GM21825 (cell line): ENCODE data around the gene CTSD.
"Not testable (repeated sequence)": the region's sequence is repeated elsewhere in the genome, so short reads cannot be mapped to it uniquely, and the experiment has no call there.

Source experiments
- ATAC-seq: cut with Tn5 transposase; IDR thresholded peaks from one replicate; pipeline ENCODE4 v1.9.1; 2021; ENCODE audit warnings: mild to moderate bottlenecking, moderate library complexity; ENCODE audit not compliant: unreplicated experiment

The CTSD gene

DNA sequence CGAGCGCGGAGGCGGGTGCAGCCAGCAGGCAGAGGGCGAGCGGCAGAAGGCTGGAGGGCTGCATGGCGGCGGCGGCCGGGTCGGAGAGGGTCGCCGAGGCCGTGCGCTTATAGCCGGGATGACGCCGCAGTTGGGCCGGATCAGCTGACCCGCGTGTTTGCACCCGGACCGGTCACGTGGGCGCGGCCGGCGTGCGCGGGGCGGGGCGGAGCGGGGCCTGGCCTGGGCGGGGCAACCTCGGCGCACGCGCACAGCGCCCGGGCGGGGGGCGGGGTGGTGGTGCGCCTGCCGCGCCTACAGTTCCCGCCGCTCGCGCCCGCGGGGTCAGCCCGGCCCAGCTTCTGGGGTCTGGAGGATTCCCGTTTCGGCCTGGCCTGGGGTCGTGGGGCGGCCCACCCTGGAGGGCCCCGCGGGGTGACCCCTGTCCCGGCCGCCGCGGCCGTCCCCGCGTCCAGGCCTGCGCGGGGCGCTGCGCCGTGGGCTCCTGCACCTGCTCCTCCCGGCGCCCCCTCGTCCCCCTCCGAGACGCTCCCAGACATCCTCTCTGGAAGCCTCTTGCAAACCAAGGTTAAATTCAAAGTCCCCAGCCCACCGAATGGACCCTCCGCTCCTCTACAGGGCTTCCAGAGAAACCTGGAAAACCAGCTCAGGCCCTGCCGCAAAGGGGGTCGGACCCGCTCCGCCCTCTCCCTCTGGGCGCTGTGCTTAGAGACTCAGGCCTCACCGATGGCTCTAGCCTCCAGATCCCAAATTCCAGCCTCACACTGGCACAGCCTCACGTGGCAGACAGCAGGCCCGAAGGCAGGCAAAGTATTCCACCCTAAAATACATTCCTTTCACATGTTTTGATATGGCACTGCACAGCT, at the start of gene CTSD:
Gene CTSD (minus strand): TSS at position 132 of the 866 bp plus-strand sequence. CDS start 68 bp downstream, at position 64.
- ATAC-seq, result peak; percentile 61

- not testable (repeated sequence) for ATAC-seq
Observed at GRCh38 chr11:1813356-1813755, 49.6 kb upstream of the CTSD start.

- no peak for ATAC-seq
Observed at GRCh38 chr11:1812801-1813200, 49.1 kb upstream of the CTSD start.

- ATAC-seq, result no peak
Observed at GRCh38 chr11:1812274-1812673, 48.5 kb upstream of the CTSD start.

GRCh38 chr11:1810761-1811160, 47.0 kb upstream of the CTSD start:
- ATAC-seq, result no peak

DNA sequence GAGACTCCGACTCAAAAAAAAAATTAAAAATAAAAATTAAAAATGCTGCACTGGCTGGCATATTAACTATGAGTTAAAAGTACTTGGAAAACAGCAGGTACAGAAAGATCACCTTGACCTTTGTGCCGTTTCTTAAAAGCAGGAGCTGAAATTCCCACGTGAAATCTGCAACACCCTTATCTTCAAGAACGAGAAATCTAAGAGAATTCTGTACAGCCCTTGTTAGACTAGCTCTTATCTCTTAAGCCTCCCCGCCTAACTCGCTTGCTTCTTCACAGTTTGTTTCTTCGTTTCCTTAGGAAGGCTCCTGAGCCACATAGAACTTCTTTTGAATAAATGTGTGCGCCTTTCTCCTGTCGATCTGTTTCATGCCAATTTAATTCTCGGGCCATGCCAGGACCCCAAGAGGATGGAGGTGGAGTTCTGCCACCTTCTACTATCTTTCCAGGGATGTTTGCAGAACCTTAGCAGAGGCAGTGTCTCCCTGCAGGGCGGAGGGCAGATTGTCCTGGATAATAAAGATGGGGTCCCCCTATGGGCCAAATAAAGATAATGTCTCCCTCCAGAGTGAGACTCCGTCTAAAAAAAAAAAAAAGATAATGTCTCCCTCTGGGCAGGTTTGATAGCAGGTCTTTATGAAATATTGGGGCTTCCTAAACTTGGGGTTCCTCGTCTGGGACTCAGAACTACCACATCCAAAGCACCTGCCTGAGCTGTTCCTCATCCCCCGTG, 43.7 kb upstream of the CTSD start:
- ATAC-seq, result no peak

GRCh38 chr11:1805525-1805924, 41.8 kb upstream of the CTSD start:
- no peak for ATAC-seq

DNA sequence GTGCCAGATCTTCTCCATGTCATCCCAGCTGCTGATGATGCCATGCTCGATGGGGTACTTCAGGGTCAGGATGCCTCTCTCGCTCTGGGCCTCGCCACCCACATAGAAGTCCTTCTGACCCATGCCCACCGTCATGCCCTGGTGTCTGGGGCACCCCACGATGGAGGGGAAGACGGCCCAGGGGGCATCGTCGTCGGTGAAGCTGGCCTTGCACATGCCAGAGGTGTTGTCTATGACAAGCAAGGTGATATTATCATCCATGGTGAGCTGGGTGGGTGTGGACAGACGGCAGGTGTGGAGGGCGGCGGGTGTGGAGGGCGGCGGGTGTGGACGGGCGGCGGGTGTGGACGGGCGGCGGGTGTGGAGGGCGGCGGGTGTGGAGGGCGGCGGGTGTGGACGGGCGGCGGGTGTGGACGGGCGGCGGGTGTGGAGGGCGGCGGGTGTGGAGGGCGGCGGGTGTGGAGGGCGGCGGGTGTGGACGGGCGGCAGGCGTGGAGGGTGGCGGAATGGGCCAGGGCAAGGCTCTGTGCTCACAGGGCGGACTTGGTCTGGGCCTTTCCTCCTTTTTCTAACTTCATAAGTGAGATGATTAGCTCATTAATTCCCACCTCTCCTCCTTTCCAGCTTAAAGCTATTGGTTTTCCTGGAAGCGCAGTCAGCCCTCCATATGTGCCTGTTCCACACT, 40.2 kb upstream of the CTSD start:
- not testable (repeated sequence) for ATAC-seq

DNA sequence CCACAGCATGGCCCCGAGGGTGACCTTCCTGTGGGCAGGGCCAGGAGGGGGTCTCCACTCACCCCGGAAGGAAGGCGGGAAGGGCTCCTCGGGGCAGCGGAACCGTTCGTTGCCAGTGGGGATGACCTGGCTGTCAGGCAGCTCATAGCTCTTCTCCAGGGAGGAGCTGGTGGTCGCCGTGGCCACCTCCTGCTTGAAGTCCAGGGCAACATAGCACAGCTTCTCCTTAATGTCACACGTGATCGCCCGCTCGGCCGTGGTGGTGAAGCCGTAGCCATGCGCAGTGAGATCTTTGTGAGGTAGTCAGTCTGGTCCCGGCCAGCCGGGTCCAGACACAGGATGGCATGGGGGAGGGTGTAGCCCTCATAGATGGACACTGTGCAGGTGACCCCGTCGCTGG, 39.5 kb upstream of the CTSD start:
- ATAC-seq, result no peak

DNA sequence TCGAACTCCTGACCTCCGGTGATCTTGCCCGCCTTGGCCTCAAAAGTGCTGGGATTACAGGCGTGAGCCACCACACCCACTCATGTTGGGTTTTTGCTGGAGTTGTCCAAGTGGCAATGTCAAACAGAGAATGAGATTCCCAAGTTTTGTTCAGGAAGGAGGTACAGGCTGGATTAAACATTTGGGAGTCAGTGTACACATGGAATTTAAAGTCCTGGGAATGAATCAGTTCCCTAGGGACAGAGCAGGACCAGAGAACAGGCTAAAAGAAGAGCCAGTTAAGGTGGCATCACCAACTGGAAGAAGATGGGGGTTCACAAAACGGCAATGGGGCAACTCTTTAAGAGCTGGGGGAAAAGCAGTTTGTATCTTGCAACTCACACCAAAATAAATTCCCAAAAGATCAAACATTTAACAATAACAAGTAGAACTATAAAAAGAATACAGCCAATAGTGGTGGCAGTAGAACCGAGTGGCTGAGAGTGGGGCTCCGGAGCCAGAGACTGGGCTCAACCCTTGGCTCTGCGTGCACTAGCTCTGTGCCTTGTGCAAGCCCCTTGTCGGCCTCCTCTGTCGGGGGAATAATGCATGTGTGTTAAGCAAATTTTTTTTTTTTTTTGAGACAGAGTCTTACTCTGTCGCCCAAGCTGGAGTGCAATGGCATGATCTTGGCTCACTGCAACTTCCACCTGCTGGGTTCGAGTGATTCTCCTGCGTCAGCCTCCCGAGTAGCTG, 33.8 kb upstream of the CTSD start:
- no peak for ATAC-seq

- ATAC-seq, result no peak
Observed at GRCh38 chr11:1796413-1797011, 32.8 kb upstream of the CTSD start.

DNA sequence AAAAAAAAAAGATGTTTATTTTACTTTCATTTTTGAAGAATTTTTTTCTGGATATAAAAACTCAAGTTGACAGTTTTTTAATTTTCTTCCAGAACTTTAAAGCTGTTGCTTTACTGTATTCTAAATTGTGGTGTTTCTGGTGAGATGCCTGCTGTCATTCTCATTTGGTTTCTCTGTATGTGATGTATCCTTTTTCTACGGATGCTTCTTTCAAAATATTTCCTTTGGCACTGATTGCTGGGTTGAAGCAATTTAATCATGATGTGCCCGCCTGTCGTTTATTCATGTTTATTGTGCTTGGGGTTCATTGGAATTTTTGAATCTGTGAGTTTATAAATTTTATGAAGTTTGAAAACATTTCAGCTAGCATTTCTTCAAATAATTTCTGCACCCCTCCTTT, 29.4 kb upstream of the CTSD start:
- ATAC-seq, result no peak

- no peak for ATAC-seq
Observed at GRCh38 chr11:1792461-1792860, 28.7 kb upstream of the CTSD start.

DNA sequence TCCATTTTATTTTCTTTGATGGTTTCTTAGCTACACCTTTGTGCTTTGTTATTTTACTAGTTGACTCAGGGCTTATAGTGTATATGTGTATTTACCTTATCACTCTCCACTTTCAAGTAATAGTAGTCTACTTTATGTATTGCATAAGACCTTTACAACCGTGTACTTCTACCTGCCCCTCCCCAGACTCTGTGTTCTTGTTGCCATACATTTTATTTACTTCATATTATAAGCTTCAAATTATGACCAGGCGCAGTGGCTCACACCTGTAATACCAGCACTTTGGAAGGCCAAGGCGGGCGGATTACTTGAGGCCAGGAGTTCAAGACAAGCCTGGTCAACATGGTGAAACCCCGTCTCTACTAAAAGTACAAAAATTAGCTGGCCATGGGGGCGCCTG, 28.2 kb upstream of the CTSD start:
- ATAC-seq, result no peak

GRCh38 chr11:1786466-1786865, 22.7 kb upstream of the CTSD start:
- ATAC-seq, result no peak

GRCh38 chr11:1785749-1786413, 22.2 kb upstream of the CTSD start:
- ATAC-seq, result no peak

- ATAC-seq, result no peak
Observed at GRCh38 chr11:1784761-1785650, 21.3 kb upstream of the CTSD start.

- no peak for ATAC-seq
Observed at GRCh38 chr11:1783725-1784529, 20.2 kb upstream of the CTSD start.
